HPDE6-E6E7 (cell line): ENCODE measurements around the gene GJA10.

Experiments used
- DNase-seq: peaks from one replicate; pipeline ENCODE4 v3.0.0; 2011; ENCODE audit warnings: missing footprints; ENCODE audit errors: extremely low spot score

The GJA10 gene

DNA sequence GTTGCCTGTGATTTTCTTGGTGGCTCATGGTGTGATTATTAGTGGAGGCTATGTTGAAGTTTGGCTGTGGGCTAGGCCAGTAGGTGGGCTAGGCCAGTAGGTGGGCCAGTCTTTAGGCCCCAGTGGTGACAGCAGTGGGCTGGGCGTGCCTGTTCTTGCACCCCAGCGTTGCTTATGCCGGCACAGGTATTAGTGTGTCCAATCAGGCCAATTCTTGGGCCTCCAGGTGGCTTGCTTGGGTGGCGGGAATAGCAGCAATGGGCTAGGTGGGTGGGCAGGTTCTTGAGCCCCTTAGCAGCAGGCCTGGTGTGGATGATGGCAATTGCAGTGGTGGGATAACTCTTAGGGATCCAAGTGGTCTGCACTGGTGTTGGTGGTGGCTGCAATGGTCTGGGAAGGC, 22.9 kb downstream of the GJA10 start:
- no peak for DNase-seq

DNA sequence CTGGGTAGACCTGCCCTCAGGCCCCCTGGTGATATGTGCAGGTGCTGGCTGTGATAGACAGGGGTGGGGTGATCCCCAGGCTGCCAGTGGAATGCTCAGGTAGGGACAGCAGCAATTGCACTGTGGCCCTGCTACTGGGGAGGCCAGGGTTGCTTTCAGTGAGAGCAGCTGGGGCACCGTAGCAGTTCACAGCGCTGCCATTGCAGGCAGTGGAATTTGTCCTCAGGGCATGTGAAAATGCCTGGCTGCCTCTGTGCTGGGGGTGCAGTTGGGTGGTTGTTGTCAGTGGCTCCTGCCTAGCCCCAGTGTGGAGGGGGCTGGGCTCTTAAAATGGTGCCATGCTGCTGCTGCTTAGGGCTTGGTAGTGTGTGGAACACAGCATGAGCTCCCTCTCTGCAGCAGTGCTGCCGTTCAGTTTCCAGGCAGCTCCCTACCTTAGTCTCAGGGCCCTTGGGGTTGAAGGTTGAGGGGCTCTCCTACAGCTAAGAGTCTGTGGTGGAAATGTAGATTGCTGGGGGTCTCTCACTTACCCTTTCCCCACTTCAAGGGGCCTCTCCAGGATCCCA, 23.6 kb downstream of the GJA10 start:
- DNase-seq, result no peak

DNA sequence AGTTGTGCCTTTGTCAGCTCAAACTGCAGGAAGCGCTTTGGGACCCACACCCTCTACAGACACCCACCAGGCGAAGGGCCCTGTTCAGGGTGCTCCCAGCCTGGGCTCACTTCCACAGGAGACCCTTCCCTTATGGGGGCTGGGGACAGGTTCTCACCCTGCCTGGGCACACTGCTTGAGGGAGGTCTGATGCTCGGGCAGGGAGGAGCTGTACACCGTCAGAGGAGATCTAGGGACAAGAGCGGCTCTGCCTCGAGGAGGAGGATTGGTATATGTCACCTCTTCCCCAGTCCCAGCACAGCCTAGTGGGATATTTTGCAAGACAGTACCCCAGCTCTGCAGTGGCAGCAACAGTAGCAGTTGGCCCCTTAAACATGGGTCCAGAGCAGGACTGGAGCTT, 26.9 kb downstream of the GJA10 start:
- no peak for DNase-seq

DNA sequence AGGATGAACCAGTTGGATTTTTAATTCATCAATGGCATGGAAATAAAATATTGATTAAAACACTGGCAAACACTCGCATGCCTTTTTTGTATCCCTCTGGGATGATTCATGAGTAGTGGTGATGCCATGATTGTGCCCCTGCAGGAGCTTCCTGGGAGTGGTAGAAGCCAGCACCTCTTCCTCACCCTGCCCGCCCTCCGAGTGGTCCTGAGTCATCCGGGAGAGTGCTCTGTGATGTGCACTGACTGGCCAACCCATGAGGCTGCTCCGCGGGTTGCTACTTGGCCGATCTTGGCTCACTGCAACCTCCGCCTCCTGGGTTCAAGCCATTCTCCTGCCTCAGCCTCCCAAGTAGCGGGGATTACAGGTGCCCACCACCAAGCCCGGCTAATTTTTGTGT, 27.4 kb downstream of the GJA10 start:
- DNase-seq, result peak; percentile 88

DNA sequence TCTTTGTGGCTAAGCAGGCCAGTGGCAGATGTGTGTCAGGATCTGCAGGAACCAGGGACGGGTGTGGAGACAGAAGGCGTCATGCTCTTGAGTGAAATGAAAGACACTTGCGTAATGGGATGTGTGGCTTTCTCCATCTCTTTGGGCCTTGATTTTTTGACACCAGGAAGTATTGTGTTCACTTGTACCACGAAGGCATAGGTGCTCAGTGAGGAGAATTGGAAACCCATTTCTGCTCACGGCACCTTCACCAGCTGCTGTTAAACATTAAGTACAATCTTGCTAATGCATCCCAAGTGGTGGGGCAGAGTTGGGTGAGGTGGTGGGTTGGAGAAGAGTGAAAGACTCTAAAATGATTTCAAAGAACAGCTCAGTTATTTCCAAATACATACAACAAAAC, 30.0 kb downstream of the GJA10 start:
- no peak for DNase-seq

DNA sequence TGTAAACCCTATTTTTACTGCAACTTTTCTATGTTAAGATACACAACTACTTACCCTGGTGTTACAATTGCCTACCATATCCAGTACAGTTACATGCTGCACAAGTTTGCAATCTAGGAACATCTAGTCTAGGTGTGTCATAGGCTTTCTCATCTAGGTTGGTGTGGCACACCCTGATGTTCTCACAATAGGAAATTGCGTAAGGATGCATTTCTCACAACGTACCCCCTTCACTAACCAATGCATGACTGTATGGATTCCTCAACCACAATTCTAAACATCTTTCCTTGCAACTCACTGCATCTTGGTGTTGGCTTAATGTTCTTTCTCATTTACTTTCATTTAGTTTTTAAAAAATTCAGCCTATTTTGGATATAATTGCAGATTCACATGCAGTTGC, 31.6 kb downstream of the GJA10 start:
- DNase-seq, result peak; percentile 48

DNA sequence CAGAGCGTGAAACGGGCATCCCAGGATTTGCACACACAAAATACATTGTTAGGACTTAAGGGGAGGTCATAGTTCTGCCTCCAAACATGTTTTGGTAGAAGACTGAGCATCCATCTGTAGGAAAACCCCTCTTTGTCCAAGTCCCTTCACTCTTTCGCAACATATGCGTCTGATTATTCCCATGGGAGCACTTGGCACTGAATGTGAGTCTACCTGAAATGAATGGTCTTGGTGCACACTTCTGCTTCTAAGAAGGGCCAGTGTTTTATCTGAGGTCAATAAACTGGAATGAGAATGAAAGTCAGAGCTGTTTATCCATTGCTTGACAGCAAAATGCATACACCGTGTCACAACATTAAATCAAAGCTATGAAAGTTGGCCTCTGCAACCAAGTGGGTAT, 33.0 kb downstream of the GJA10 start:
- DNase-seq, result no peak

DNA sequence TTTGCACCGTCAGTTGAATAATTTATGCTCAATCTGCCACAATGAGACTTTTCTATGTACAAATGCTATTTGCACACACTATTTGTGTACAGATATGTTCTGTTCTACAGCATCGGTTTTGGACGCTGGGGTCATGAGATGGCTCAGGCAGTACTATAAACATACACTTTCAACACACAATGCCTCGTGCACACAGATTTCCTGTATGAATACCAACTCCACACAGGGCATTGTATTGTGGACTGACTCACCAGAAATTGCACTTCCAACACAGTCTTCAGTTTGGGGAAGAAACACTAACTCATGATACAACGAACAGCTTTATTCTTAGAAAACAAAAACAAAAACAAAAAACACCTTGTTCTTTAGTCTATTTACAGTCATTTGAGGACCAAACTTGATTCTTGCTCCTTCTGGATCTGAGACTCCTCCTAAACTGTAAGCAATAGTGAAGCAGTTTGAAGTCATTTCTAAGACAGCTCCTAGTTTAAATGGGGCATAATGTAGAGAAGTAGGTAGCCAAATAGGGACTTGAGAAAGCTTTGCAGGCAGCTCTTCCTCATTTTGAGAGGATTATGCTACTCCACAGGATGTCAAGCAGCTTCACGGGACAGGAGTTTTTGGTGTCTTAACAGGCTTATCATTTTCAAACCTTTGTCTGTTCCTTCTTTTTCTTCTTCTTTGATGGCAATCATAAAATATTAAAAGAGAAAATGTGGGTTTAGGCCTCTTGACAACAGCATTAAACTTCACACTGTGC, 33.7 kb downstream of the GJA10 start:
- DNase-seq, result no peak

DNA sequence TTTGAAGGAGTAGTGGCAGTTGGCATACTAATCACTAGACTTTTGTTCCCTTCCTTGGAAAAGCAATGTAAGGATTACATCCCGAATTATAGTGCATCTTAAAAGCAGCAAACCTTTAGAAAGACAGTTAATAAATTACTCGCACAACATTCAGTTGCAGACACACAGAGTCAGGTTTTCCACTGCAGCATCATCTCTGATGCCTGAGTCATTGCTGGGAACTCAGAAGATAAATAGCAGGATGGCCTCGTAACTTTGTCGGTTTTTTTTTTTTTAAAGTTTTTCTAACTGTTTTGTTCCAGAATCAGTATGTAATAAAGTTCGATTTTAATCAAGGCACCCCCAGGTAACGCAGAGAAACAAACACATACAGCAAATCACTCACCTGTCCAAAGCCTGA, 34.3 kb downstream of the GJA10 start:
- no peak for DNase-seq

DNA sequence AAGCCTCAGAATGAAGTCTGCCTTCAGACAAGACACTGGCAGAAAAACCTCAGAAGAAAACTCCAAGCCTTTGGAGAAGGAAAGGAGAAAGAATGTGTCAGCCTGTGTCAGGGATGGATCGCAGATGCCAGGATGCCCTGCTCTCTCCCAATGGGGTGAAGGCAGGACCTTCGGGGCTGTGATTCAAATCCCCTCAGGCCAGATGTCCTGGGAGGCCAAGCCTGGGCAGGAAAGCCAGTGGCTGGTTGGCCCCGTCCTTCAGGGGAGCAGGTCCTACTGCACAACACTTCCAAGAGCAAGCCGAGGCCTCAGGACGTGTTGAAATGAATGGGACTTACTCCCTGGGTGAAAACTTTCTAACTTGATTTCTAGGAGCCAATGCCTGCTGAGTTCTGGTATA, 36.5 kb downstream of the GJA10 start:
- DNase-seq, result no peak

DNA sequence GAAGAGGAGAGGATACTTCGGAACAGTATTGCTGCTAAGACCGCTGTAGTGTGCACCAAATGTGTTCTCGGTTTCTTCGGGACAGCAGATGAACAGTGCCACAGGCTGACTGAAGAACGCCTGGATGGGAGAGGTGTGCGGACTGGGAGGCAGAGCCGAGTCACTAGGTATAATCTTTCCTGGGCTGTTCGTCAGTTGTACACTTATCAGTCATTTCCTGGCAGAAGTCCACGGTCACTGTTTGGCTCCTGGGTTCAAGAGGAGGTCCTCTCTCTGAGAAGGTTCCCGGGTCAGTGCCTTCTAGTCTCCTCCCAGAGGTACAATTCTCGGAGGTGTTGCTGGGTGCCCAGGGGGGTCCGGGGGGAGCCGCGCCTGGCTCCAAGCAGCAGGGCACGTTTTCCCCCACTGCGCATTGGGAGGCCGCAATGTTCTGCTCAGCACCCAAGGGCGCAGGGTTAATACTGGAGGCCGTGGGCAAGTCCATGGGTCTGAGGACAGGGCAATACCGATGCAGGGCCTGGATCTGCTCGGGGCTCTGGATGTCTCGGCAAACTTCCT, 38.1 kb downstream of the GJA10 start:
- no peak for DNase-seq

DNA sequence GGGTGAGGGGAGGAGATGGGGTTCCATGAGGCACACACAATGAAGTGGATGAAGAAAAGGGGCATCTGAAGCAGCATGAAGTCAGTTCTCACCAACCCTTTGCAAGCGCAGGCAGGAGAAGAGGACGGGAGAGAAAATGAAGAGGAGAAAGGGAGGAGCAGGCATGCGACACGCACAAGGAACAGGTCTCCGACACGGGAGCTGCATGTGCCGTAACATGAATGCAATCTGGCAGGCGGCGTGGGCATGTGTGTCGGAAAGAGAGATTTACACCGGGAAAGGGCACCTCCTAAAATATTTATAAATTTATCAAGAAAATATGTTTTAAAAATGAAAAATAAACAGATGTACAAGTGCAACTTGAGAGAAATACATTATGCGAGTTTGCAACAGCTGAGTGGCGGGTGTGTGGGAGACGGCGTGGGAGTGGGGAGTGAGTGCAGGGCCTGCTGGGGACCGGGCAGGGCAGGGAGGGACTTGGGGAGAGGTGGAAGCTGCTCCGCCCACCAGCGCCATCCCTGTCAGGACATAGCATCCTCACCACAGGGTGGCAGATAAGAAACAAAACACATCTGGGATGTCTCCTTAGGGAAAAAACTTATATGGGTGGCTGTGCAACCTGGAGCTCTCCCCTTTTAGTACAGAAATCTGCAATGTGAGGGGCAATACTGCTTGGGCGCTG, 40.6 kb downstream of the GJA10 start:
- no peak for DNase-seq

DNA sequence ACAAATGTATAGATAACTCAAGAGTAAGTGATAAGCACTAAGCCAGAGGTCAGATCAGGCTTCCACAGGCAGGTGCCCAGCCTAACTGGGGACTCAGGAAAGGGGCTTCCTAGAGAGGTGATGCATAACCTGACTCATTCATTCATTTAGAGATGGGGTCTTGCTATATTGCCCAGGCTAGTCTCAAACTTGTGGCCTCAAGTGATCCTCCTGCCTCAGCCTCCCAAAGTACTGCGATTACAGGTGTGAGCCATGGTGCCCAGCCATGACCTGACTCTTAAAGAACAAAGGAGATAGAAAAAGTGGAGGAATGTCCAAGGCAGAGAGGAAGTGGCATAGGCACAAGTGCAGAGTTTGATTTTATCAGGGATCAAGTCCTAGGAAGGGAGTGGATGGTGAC, 41.9 kb downstream of the GJA10 start:
- no peak for DNase-seq

DNA sequence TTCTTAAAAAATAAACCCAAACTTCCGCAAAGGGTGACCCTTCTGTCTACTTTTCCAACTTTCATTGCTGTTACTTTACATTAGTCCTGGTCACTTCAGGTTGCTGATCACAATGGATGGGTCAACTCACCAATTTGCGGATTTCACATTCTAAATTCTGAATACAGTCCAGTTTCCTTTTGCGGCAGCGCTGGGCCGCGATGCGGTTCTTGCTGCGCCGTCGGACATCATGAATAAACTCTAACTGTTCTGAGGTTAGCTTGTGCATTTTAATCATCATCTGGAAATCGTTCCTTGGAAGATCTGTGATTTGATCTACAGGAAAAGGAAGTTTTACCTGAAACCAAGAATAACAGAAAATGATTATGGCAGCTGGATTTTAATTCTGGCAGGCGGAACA, 43.7 kb downstream of the GJA10 start:
- no peak for DNase-seq

DNA sequence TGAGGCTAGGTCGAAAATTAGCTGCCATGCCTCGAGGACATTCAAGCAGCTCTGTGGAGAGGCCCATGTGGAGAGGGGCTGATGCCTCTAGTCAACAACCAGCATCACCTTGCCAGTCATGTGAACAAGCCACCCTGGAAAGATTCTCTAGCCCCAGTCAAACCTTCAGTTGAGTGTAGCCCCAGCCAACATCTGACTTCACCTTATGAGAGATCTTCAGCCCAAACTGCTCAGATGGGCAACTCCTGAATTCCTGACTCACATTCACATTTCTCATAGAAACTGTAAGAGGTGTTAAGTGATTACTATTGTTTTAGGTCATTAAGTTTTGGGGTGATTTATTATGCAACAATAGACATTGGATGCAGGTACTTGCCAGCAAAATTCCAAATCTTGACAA, 44.9 kb downstream of the GJA10 start:
- no peak for DNase-seq

DNA sequence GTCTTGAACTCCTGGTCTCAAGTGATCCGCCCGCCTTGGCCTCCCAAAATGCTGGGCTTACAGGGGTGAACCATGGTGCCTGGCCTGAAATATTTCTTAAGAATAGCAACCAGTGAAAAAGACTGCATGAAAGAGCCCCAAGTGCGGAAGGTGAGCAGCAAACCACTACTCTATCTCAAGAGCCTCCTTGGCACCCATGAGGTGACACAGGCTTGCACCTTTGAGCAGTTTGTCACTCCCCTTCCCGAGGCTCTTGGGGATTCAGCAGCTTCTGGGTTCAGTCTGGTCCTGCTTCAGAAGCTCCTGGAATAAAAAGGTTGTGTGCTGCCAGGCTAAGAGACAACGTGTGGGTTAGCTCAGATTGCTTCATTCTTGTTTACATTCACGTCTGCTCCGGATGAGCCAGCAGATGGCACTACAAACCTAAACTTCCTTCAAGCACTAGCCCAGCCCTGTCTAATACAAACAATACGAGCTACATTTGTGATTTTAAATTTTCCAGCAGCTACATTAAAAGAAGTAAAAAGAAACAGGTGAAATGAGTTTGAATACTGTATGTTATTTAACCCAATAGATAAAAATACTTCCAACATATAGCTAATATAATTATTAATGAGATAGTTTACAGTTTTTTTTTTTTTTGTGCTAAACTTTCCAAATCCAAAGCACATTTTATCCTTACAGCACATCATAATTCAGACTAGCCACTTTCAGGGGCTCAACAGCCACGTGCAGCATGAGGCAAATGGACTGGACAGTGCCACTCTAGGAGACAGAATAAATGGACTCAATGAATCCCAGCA, 46.2 kb downstream of the GJA10 start:
- DNase-seq, result peak; percentile 71

DNA sequence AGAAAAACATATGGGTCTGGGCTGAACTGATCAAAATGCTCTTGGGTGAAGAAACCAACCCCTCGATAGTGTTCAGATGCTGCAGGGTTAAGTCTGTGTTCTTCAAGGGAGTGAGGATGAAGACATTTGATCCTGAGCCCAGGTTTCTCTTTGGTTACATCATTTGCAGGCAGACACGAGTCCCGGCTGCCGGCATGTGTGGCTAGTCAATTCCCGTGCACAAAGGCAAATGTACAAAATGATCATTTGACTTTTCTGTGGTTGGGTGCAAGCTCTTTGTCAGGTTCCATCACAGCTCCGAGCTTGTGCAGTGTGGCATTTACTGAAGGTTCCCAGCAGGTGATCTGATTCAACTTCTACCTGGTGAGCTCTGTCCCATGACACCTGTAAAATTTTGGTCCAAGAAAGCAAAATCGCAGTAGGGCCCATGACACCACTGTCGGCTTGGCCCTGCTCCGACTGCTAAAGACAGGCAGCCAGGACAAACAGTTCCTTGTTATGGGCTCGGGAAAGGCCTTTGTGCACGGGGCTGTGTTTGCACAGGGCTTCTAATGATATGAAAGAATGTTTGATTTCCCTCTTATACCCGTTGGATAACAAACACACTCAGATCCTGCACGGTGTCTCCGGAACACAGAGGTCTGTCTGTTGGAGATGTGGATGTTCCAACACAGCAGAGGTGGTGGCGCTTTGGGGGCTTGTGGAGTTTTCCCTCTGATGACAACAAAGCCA, 46.9 kb downstream of the GJA10 start:
- DNase-seq, result no peak

DNA sequence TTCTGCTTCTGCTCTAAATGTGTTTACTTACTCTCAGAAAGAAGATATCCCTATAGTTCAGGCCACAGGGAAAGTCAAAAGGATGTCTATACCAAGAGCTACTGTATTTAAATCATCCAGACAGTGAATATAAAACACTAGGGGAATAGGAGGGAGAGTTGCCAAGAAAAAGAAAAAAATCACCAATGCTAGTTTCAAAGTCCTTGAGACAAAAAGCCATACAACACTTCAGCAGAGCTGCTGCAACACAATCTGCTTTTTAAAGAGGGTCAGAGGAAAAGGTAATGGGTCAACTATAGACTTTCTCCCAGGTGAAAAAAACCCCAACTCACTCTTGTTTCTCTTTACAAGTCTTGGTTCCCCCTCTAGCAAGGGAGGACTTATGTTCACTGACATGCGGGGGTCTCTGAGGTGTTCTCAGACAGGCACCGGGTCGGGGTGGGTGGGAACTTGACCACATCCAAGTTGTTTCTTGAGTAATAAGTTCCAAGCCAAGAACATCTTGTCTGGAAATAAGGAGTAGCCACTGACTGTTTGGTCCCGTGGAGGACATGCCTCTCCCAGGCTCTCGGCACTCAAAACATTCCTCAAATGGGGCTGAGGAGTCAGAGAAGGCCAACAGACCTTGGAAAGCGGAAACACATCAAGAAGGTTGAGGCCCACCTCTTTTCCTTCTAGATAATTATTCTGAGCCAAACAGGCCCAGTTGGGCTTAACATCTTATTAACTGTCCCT, 47.7 kb downstream of the GJA10 start:
- DNase-seq, result no peak

DNA sequence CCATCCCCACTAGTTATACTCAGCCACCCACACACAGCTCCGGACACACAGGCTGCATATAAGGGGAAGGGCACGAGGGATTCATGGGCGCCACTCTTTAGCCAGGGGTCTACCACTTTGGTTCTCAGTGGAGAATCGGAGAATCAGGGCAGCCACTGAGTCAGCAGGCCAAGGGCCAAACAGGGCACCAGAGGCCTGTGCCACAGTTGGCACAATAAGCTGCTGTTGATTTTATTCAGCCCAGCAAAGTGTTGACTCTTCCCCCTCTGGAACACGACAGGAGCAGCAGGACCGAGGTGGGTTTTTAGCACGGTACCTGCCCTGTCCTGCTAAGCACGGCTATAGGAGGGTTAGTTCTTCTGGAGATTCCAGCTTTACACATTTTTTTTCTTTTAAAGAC, 48.3 kb downstream of the GJA10 start:
- DNase-seq, result no peak

DNA sequence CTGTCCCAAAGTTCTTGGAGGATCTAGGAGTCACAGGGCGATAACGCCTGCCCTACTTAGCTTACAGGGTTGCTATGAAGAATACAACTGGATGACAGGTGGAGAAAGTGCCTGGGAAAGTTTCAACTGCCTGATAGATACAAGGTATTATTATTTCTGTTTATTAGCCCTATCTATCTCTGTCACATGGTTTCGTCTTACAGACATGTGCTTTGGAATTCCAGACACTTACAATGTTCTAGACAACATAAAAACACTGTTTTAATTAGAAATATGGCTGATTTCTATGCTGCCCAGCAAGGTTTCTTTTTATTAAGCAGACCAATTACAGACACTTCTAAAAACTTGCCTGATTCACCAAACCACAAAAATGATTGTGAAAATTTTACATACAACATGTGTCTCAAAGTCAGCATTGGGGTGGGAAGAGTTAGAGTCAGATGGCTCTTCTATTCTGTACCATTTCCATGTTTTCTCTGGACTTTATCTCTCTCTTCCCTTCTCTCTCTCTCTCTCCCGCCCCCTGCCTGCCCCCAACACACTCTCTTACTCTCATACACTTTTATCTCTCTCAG, 50.0 kb downstream of the GJA10 start:
- no peak for DNase-seq
